Lower lobe of right lung (tissue), 2 donors: ENCODE measurements around the gene HOXA4. TPM values are rescaled to one million over a fixed set of nuclear protein-coding genes. Genes with fewer than 3 reads are reported as not detected.

ENCODE experiments used
- ATAC-seq, 2 donors: fragments of 200-7000 bp; cut with Tn5 transposase; one replicate each; pipeline ENCODE4 v1.9.1; 2020 to 2022; ENCODE audit warnings: mild to moderate bottlenecking in 2 of 2, moderate library complexity in 2 of 2
- DNase-seq: peaks from one replicate; pipeline ENCODE4 v3.0.0-alpha.2; 2020
- H3K27ac ChIP-seq: fragments of 200-600 bp; one replicate; pipeline ENCODE4 v1.8.0; 2022
- H3K27me3 ChIP-seq: fragments of 200-600 bp; one replicate; pipeline ENCODE4 v1.8.0; 2022; ENCODE audit warnings: low read depth
- H3K36me3 ChIP-seq: fragments of 200-600 bp; one replicate; pipeline ENCODE4 v1.8.0; 2022; ENCODE audit warnings: mild to moderate bottlenecking
- H3K4me1 ChIP-seq: fragments of 200-600 bp; one replicate; pipeline ENCODE4 v1.8.0; 2022
- H3K4me3 ChIP-seq: fragments of 200-600 bp; one replicate; pipeline ENCODE4 v1.8.0; 2022; ENCODE audit warnings: mild to moderate bottlenecking
- H3K9me3 ChIP-seq: fragments of 200-600 bp; one replicate; pipeline ENCODE4 v1.8.0; 2022
- CTCF ChIP-seq: fragments of 200-600 bp; IDR thresholded peaks from one replicate; pipeline ENCODE4 v1.8.0; 2022; ENCODE audit warnings: antibody characterized with exemption, mild to moderate bottlenecking
- intact Hi-C: fragments of 100-400 bp; cut with DNase I; formaldehyde crosslinking; loops from one replicate; pipeline ENCODE4 v1.11.0; 2022
- total RNA-seq: library from RNA; stranded (reverse); fragmentation: NEBNext Ultra II Directional; extraction: Animal tissue kit (Norgen Biotek cat#: 25700); gene quantifications from one replicate; pipeline ENCODE4 v1.2.1, GENCODE V29; 2021
- donor health status: DM: no; HTN: yes; CAD: no; lungs with severe emphysema.

Gene HOXA4
- total RNA-seq, 1 donor from 2014 or later = 8.5 TPM

- intact Hi-C loops = no loop called here
- peak overlapping the region; percentile 90 for H3K4me3 ChIP-seq
- H3K4me1 ChIP-seq = peaks cover 54% of the 10 kb centered on the region
- peaks cover 51% of the 10 kb centered on the region for H3K27me3 ChIP-seq
- H3K27ac ChIP-seq = peak overlapping the region; percentile 94
- no peak for TF ChIP-seq CTCF
- H3K9me3 ChIP-seq = no peaks in the 10 kb centered on the region
- peaks cover 18% of the 10 kb centered on the region for H3K36me3 ChIP-seq
- DNase-seq (no peak), ATAC-seq (no peak)
Measured at GRCh38 chr7:27099453-27100370, 30.8 kb downstream of the HOXA4 start.

- H3K9me3 ChIP-seq = no peaks in the 10 kb centered on the region
- intact Hi-C loops = no loop called here
- peak overlapping the region; percentile 94 for H3K27ac ChIP-seq
- H3K4me1 ChIP-seq = peaks cover 45% of the 10 kb centered on the region
- peaks cover 18% of the 10 kb centered on the region for H3K36me3 ChIP-seq
- TF ChIP-seq CTCF = no peak
- DNase-seq = no peak
- no peak for ATAC-seq
- peak overlapping the region; percentile 90 for H3K4me3 ChIP-seq
- peaks cover 53% of the 10 kb centered on the region for H3K27me3 ChIP-seq
Measured at GRCh38 chr7:27098578-27099451, 31.7 kb downstream of the HOXA4 start.

GRCh38 chr7:27097686-27098577, 32.6 kb downstream of the HOXA4 start:
- Histone ChIP-seq H3K27ac (peak overlapping the region; percentile 94), H3K27me3 (peaks cover 44% of the 10 kb centered on the region), H3K9me3 (no peaks in the 10 kb centered on the region), H3K36me3 (peaks cover 18% of the 10 kb centered on the region), H3K4me3 (peak overlapping the region; percentile 90), H3K4me1 (peaks cover 42% of the 10 kb centered on the region)
- no peak for ATAC-seq
- no peak for DNase-seq
- no peak for TF ChIP-seq CTCF
- intact Hi-C loops = no loop called here

GRCh38 chr7:27096768-27097514, 33.6 kb downstream of the HOXA4 start:
- peak; percentile 76 for DNase-seq
- Histone ChIP-seq H3K36me3 (peaks cover 18% of the 10 kb centered on the region), H3K27ac (peak overlapping the region; percentile 94), H3K4me1 (peaks cover 42% of the 10 kb centered on the region), H3K4me3 (peak overlapping the region; percentile 90), H3K9me3 (no peaks in the 10 kb centered on the region), H3K27me3 (peaks cover 37% of the 10 kb centered on the region)
- intact Hi-C loops = no loop called here
- no peak for TF ChIP-seq CTCF
- ATAC-seq = peak; percentile 78 to 80
